ENCODE measurements around the gene MMP23B. TPM values are rescaled to one million over a fixed set of nuclear protein-coding genes. Genes with fewer than 3 reads are reported as not detected.

MMP23B gene
- total RNA-seq, 1 donor from 2014 or later, result 4.7 TPM

GRCh38 chr1:1615256-1616044 lies 16.5 kb upstream of the MMP23B start, which contains the start of gene MIB2:
MIB2 (plus strand) TSS chr1:1615500; CDS start chr1:1623453, 7,953 bp downstream.
- peaks cover 43% of the 10 kb centered on the region for H4K20me1 ChIP-seq (ENCODE audit: low read depth)
- H3K79me2 ChIP-seq (ENCODE audit: low read depth), result peaks cover 30% of the 10 kb centered on the region
- peaks cover 2% of the 10 kb centered on the region for H3K27me3 Mint-ChIP-seq (ENCODE audit: insufficient read depth, low read depth)
- H3K4me3 Mint-ChIP-seq, result peak within 1 kb of the TSS; percentile 95
- DNase-seq (ENCODE audit: low spot score), result peak; percentile 100
- peak within 1 kb of the TSS; percentile 81 for H3K4me2 ChIP-seq
- no peaks in the 10 kb centered on the region for H3K27me3 ChIP-seq
- H3K27ac ChIP-seq, result peak within 1 kb of the TSS; percentile 98
- no peaks in the 10 kb centered on the region for H3K36me3 ChIP-seq
- H3K36me3 Mint-ChIP-seq, result peaks cover 8% of the 10 kb centered on the region
- H3K4me1 ChIP-seq, result peaks cover 11% of the 10 kb centered on the region
- H3K9me3 ChIP-seq (ENCODE audit: low read depth), result no peaks in the 10 kb centered on the region
- no peak for TF ChIP-seq EZH2 (IDR thresholded peaks at IDR 0.05)
- no peak for TF ChIP-seq EZH2phosphoT487 (IDR thresholded peaks at IDR 0.05)
- TF ChIP-seq, protein P1, sequence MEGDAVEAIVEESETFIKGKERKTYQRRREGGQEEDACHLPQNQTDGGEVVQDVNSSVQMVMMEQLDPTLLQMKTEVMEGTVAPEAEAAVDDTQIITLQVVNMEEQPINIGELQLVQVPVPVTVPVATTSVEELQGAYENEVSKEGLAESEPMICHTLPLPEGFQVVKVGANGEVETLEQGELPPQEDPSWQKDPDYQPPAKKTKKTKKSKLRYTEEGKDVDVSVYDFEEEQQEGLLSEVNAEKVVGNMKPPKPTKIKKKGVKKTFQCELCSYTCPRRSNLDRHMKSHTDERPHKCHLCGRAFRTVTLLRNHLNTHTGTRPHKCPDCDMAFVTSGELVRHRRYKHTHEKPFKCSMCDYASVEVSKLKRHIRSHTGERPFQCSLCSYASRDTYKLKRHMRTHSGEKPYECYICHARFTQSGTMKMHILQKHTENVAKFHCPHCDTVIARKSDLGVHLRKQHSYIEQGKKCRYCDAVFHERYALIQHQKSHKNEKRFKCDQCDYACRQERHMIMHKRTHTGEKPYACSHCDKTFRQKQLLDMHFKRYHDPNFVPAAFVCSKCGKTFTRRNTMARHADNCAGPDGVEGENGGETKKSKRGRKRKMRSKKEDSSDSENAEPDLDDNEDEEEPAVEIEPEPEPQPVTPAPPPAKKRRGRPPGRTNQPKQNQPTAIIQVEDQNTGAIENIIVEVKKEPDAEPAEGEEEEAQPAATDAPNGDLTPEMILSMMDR (IDR thresholded peaks at IDR 0.05), result no peak
- peak within 1 kb of the TSS; percentile 92 for H3K4me3 ChIP-seq
- peak within 1 kb of the TSS; percentile 86 for H3K27ac Mint-ChIP-seq
- peaks cover 26% of the 10 kb centered on the region for H3K4me1 Mint-ChIP-seq
- peak within 1 kb of the TSS; percentile 48 for H2AFZ ChIP-seq (replicated peaks)
- H3F3A ChIP-seq (ENCODE audit: low read depth), result peaks cover 14% of the 10 kb centered on the region
- no peaks in the 10 kb centered on the region for H3K9me3 Mint-ChIP-seq
- peak within 1 kb of the TSS; percentile 91 for H3K9ac ChIP-seq

DNA sequence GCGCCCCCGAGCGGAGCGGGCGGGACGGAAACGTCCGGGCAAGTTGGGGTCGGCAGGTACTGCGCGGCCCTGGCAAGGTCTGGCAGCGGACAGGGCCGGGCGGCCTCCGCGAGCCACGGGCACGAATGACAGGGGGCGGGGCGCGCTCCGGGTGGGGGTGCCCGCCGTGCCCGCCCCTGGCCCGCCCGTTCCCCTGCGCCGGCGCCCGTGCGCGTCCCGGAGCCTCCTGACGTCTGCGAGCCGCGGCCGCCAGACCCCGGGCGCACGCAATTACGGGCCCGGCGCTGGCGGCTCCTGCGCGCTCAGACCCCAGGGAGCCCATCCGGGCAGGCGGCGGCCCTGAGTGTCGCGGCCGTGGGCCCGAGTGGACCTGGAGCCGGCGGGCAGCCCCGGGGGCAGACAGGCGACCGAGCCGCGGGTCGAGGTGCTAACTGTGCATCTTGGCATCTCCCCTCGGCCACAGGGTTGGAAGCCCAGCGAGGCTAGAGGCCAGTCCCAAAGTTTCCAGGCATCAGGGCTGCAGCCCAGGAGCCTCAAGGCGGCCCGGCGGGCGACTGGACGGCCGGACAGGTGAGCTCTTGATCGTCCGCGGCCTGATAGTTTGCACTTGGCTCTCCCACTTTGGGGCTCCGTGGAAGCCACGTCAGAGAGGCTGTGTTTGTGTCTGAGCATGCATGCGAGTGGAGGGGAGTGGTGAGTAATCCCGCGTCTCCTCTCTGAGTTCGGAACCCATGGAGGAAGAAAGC lies 15.8 kb upstream of the MMP23B start:
- peaks cover 14% of the 10 kb centered on the region for H3F3A ChIP-seq (ENCODE audit: low read depth)
- H3K27ac ChIP-seq, result no peak overlapping the region
- peak overlapping the region; percentile 87 for H3K4me3 Mint-ChIP-seq
- peaks cover 26% of the 10 kb centered on the region for H3K4me1 Mint-ChIP-seq
- H3K4me2 ChIP-seq, result peak overlapping the region; percentile 81
- peaks cover 30% of the 10 kb centered on the region for H3K79me2 ChIP-seq (ENCODE audit: low read depth)
- H3K27ac Mint-ChIP-seq, result no peak overlapping the region
- peak; percentile 76 for DNase-seq (ENCODE audit: low spot score)
- peaks cover 11% of the 10 kb centered on the region for H3K4me1 ChIP-seq
- H2AFZ ChIP-seq (replicated peaks), result peak overlapping the region; percentile 48
- peaks cover 49% of the 10 kb centered on the region for H4K20me1 ChIP-seq (ENCODE audit: low read depth)
- no peaks in the 10 kb centered on the region for H3K9me3 Mint-ChIP-seq
- TF ChIP-seq, protein P1 (IDR thresholded peaks at IDR 0.05), result no peak
- TF ChIP-seq EZH2phosphoT487 (IDR thresholded peaks at IDR 0.05) (no peak), EZH2 (IDR thresholded peaks at IDR 0.05) (no peak)
- H3K9me3 ChIP-seq (ENCODE audit: low read depth), result no peaks in the 10 kb centered on the region
- no peaks in the 10 kb centered on the region for H3K27me3 Mint-ChIP-seq (ENCODE audit: insufficient read depth, low read depth)
- H3K9ac ChIP-seq, result peak overlapping the region; percentile 91
- H3K36me3 ChIP-seq, result no peaks in the 10 kb centered on the region
- peak overlapping the region; percentile 92 for H3K4me3 ChIP-seq
- H3K36me3 Mint-ChIP-seq, result peaks cover 8% of the 10 kb centered on the region
- H3K27me3 ChIP-seq, result no peaks in the 10 kb centered on the region

DNA sequence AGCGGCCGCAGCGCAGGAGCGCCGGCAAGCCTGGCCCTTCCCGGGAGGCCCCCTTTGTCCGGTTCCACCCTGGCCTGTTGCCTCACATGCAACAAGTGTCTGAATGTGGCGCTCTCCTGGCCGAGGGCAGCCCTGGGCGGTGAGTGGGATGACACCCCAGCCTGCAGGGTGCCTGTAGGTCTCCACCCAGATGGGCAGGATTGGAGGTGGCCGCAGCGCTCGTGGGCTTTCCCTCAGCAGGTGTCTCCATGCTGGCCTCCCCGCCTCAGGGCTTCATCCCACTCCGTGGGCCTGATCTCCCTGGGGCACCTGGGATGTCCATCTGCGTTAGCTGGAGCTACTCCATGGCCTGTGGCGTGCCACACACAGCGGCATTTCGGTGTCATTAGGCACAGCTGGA lies 15.1 kb upstream of the MMP23B start:
- H3K27me3 Mint-ChIP-seq (ENCODE audit: insufficient read depth, low read depth), result no peaks in the 10 kb centered on the region
- Histone ChIP-seq H3K4me3 (peak overlapping the region; percentile 92), H3F3A (ENCODE audit: low read depth) (peaks cover 14% of the 10 kb centered on the region), H3K4me1 (peaks cover 11% of the 10 kb centered on the region), H4K20me1 (ENCODE audit: low read depth) (peaks cover 53% of the 10 kb centered on the region), H3K9me3 (ENCODE audit: low read depth) (no peaks in the 10 kb centered on the region), H3K9ac (peak overlapping the region; percentile 91), H3K36me3 (no peaks in the 10 kb centered on the region), H3K79me2 (ENCODE audit: low read depth) (peaks cover 30% of the 10 kb centered on the region), H3K27me3 (no peaks in the 10 kb centered on the region), H3K4me2 (peak overlapping the region; percentile 81), H2AFZ (replicated peaks) (no peak overlapping the region), H3K27ac (no peak overlapping the region)
- peaks cover 8% of the 10 kb centered on the region for H3K36me3 Mint-ChIP-seq
- peak overlapping the region; percentile 87 for H3K4me3 Mint-ChIP-seq
- DNase-seq (ENCODE audit: low spot score), result no peak
- peaks cover 26% of the 10 kb centered on the region for H3K4me1 Mint-ChIP-seq
- TF ChIP-seq EZH2 (IDR thresholded peaks at IDR 0.05), result no peak
- TF ChIP-seq EZH2phosphoT487 (IDR thresholded peaks at IDR 0.05), result no peak
- TF ChIP-seq, protein P1 (IDR thresholded peaks at IDR 0.05), result no peak
- H3K9me3 Mint-ChIP-seq, result no peaks in the 10 kb centered on the region
- no peak overlapping the region for H3K27ac Mint-ChIP-seq
